Esophagus muscularis mucosa (tissue), 3 donors: ENCODE results near the gene HINFP.

Experiments
- POLR2AphosphoS5 ChIP-seq, 2 donors: sonication (generic); formaldehyde crosslinking; IDR thresholded peaks; one replicate each; pipeline ENCODE4 v1.6.1; 2017; ENCODE audit warnings: antibody characterized with exemption in 2 of 2
- TF ChIP-seq, protein P1 (sequence below), 3 experiments: fragments of 200-600 bp in 2 of 3; fragments of 450-650 bp in 1 of 3; sonication (generic) in 2 of 3; IDR thresholded peaks; one replicate each; pipeline ENCODE4 v1.5.1; 2017 to 2019; ENCODE audit warnings: antibody characterized with exemption in 3 of 3, mild to moderate bottlenecking in 2 of 3, moderate library complexity in 1 of 3

DNA sequence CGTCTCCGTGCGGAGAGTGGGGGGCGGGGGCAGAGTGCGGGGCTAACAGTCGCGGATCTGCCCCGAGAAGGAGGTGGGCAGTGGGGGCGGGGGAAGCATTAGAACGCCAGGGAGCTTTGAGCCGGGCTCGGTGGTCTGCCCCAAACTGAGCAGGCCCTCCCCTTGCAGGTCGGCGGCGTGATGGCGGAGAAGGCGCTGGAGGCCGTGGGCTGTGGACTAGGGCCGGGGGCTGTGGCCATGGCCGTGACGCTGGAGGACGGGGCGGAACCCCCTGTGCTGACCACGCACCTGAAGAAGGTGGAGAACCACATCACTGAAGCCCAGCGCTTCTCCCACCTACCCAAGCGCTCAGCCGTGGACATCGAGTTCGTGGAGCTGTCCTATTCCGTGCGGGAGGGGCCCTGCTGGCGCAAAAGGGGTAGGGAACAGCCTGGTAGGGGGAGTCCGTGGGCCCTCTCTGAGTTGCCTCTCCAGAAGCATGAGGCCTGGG is 28.5 kb downstream of the HINFP start:
- TF ChIP-seq, protein P1, sequence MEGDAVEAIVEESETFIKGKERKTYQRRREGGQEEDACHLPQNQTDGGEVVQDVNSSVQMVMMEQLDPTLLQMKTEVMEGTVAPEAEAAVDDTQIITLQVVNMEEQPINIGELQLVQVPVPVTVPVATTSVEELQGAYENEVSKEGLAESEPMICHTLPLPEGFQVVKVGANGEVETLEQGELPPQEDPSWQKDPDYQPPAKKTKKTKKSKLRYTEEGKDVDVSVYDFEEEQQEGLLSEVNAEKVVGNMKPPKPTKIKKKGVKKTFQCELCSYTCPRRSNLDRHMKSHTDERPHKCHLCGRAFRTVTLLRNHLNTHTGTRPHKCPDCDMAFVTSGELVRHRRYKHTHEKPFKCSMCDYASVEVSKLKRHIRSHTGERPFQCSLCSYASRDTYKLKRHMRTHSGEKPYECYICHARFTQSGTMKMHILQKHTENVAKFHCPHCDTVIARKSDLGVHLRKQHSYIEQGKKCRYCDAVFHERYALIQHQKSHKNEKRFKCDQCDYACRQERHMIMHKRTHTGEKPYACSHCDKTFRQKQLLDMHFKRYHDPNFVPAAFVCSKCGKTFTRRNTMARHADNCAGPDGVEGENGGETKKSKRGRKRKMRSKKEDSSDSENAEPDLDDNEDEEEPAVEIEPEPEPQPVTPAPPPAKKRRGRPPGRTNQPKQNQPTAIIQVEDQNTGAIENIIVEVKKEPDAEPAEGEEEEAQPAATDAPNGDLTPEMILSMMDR (IDR thresholded peaks at IDR 0.05) = no peak
- TF ChIP-seq POLR2AphosphoS5 (IDR thresholded peaks at IDR 0.05) = no peak
